HUES6 (cell line): ENCODE results near the gene BLVRB.
"Not testable (repeated sequence)": the region's sequence is repeated elsewhere in the genome, so short reads cannot be mapped to it uniquely, and the experiment has no call there.

Experiments used
- H3K27ac ChIP-seq: 2 replicates; pipeline ENCODE4 v1.7.0; 2013; ENCODE audit warnings: low read depth, mild to moderate bottlenecking, low read length, inconsistent platforms
- H3K27me3 ChIP-seq: 2 replicates; pipeline ENCODE4 v1.6.1; 2013; ENCODE audit warnings: low read length; ENCODE audit not compliant: control insufficient read depth, insufficient read depth
- H3K36me3 ChIP-seq: 2 replicates; pipeline ENCODE4 v1.6.1; 2013; ENCODE audit warnings: low read length; ENCODE audit not compliant: control insufficient read depth, insufficient read depth
- H3K4me1 ChIP-seq: 2 replicates; pipeline ENCODE4 v1.6.1; 2013; ENCODE audit warnings: low read length; ENCODE audit not compliant: control insufficient read depth, insufficient read depth
- H3K4me3 ChIP-seq: 2 replicates; pipeline ENCODE4 v1.5.1; 2013; ENCODE audit warnings: low read depth, low read length
- H3K9ac ChIP-seq: one replicate; pipeline ENCODE4 v1.6.1; 2013; ENCODE audit warnings: mild to moderate bottlenecking, low read length
- H3K9me3 ChIP-seq: 2 replicates; pipeline ENCODE4 v1.6.1; 2013; ENCODE audit warnings: low read depth, low read length; ENCODE audit not compliant: control insufficient read depth, insufficient read depth

BLVRB gene

DNA sequence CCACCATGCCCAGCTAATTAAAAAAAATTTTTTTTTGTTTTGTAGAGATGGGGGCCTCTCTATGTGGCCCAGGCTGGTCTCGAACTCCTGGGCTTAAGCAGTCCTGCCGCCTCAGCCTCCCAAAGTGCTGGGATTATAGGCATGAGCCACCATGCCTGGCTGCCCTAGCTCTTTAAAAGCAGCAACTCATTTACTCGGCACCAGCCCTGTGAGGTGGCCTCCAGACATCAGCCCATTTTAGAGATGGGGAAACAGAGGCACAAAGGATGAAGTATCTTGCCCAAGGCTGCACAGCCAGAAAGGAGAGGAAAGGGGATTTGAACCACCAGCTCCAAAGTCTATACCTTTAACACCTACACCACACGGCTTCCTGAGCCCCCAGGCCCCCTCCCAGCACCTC, 52.7 kb downstream of the BLVRB start:
- peak overlapping the region; percentile 26 for H3K4me3 ChIP-seq
- H3K4me1 ChIP-seq = peaks cover 44% of the 10 kb centered on the region
- no peak overlapping the region for H3K9ac ChIP-seq
- no peaks in the 10 kb centered on the region for H3K27me3 ChIP-seq
- no peaks in the 10 kb centered on the region for H3K9me3 ChIP-seq
- H3K27ac ChIP-seq = no peak overlapping the region
- H3K36me3 ChIP-seq = no peaks in the 10 kb centered on the region

- peaks cover 37% of the 10 kb centered on the region for H3K4me1 ChIP-seq
- H3K9me3 ChIP-seq = no peaks in the 10 kb centered on the region
- no peak overlapping the region for H3K9ac ChIP-seq
- no peak overlapping the region for H3K4me3 ChIP-seq
- no peaks in the 10 kb centered on the region for H3K36me3 ChIP-seq
- no peak overlapping the region for H3K27ac ChIP-seq
- no peaks in the 10 kb centered on the region for H3K27me3 ChIP-seq
Measured at GRCh38 chr19:40411958-40412499, 53.5 kb downstream of the BLVRB start.

DNA sequence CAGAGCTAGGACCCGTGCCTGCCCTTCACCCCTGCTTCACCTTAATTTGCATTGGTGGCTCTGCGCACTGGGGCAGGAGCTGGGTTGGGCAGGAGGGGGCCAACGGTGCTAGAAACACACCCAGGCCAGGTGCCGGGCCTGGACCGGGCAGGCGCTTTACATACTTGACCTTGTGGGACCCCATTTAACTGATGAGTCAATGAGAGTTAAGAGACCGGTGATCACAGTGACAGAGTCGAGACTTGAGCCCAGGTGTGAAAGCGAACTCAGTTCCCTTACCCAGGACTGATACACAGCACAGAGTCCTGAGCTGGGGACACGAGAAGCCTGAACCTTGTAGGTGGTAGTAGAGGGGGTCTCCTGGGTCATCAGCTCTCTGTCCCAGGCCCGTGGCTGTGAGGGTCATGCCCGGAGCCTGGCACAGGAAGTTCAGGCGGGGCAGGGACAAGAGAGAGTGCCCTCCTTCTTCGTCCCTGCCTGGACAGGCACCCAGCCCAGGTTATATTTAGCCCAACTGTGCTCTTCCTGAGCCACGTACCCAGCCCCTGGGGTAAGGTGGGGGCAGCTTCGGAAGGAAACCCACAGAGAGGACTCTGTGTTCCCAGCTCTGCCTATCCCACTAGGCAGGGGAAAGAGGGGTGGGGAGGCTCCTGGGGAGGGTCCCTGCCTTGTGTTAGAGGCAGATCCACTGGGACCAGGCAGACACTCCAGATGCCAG, 54.3 kb downstream of the BLVRB start:
- Histone ChIP-seq H3K4me3 (no peak overlapping the region), H3K27me3 (no peaks in the 10 kb centered on the region), H3K9ac (no peak overlapping the region), H3K9me3 (no peaks in the 10 kb centered on the region), H3K36me3 (no peaks in the 10 kb centered on the region), H3K4me1 (peaks cover 34% of the 10 kb centered on the region), H3K27ac (no peak overlapping the region)

DNA sequence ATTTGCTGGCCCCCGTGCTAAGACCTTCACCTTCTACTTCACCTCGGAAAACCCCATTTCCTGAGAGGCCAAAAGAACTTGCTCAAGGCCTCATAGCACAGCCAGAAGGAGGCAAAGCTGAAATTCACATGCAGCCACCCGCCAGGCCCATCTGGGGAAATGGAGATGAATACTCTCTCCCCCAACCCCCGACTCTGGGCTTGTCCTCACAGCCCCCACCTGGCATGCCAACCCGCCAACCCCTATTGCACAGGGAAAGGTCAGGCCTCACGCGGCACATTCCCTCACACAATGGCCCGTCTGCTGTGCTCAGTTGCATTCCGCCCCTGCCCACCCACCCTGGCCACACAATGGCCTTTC, 55.5 kb downstream of the BLVRB start:
- no peaks in the 10 kb centered on the region for H3K9me3 ChIP-seq
- no peak overlapping the region for H3K9ac ChIP-seq
- H3K36me3 ChIP-seq = no peaks in the 10 kb centered on the region
- H3K27ac ChIP-seq = no peak overlapping the region
- no peaks in the 10 kb centered on the region for H3K27me3 ChIP-seq
- H3K4me3 ChIP-seq = no peak overlapping the region
- peaks cover 35% of the 10 kb centered on the region for H3K4me1 ChIP-seq

DNA sequence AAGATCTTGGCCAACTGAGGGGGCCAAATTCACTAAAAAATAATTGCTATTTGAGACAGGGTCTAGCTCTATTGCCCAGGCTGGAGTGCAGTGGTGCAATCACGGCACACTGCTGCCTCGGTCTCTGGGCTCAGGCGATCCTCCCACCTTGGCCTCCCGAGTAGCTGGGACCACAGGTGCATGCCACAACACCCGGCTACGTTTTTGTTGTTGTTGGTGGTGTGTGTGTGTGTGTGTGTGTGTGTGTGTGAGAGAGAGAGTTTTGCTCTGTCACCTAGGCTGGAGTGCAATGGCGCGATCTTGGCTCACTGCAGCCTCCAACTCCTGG, 57.0 kb downstream of the BLVRB start:
- H3K9ac ChIP-seq, H3K9me3 ChIP-seq, H3K4me3 ChIP-seq, H3K27me3 ChIP-seq, H3K36me3 ChIP-seq, H3K27ac ChIP-seq: not testable (repeated sequence)
- H3K4me1 ChIP-seq = peaks cover 34% of the 10 kb centered on the region

DNA sequence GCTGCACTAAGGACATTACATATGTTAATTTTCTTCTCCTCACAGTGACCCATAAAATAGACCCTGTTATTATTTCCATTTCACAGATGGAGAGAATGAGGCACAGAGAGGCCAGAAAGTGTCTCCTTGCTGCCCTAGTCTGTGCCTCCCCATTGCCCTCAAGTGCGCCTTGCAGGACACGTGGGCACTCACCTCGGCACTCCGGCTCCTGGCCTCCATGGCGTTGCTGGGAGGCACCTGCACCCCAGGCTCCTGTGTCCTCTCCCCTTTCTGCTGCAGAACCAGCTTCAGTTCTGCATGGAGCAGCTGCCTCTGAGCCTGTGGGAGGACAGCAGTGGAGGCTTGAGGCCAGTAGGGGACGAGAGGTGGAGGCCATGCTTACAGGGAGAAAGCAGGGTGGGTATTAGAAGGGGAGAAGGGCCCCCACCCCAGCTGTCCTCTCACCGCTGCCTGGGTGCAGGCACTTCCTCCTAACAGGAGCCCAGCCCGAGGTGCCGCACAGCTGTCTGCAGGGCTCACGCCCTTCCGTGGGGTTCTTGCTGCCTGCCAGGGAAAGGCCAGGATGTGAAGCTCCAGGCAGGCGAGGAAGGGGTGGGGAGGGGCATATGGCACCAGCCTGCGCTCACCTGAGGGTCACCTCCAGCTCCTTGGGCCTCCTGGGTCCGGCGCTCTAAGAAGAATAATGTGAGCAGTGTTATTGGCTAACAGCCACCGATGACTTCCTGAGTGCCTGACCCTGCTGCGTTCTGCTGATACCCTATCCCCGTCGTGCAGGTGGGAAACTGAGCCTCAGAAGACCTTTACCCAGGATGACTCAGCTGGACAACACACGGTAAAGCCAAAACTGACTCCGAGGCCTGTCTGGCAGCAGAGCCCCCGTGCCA, 57.6 kb downstream of the BLVRB start:
- H3K4me3 ChIP-seq = no peak overlapping the region
- H3K27ac ChIP-seq = no peak overlapping the region
- peaks cover 35% of the 10 kb centered on the region for H3K4me1 ChIP-seq
- no peaks in the 10 kb centered on the region for H3K9me3 ChIP-seq
- H3K27me3 ChIP-seq = no peaks in the 10 kb centered on the region
- no peaks in the 10 kb centered on the region for H3K36me3 ChIP-seq
- H3K9ac ChIP-seq = no peak overlapping the region

DNA sequence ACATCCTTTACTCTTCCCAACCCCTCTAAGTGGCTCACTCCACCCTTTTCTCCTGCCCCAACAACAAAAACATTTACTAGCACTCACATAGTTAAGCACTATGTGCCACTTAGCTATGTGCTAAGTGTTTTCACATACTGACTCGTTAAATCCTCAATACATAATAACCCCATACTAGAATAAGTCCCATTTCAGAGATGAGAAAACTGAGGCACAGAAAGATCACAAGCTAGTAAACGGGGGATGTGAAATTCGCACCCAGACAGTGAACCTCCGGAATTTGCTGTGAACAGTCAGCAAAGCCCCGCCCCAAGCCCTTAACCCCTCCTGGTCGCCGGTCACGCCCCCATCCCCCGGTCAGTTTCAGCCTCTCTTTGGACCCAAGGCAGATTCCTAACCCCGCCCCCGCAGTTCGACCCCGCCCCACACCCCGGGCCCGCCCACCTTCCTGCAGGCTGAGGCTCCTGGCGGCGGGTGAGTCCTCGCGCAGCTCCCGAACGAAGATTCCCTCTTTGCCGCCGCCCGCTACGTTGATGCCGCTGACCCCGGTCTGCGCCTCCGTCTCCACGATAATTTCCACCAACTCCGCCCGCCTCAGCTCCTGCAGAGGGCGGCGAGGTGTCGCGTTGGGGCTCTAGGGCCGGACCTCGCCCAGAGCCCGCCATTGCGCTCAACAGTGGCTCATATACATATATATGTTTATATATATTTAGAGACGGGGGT, 62.1 kb downstream of the BLVRB start:
- H3K4me3 ChIP-seq = peak overlapping the region; percentile 76
- H3K4me1 ChIP-seq = peaks cover 20% of the 10 kb centered on the region
- H3K36me3 ChIP-seq = no peaks in the 10 kb centered on the region
- H3K9ac ChIP-seq = peak overlapping the region; percentile 28
- peaks cover 5% of the 10 kb centered on the region for H3K27me3 ChIP-seq
- H3K9me3 ChIP-seq = no peaks in the 10 kb centered on the region
- no peak overlapping the region for H3K27ac ChIP-seq

DNA sequence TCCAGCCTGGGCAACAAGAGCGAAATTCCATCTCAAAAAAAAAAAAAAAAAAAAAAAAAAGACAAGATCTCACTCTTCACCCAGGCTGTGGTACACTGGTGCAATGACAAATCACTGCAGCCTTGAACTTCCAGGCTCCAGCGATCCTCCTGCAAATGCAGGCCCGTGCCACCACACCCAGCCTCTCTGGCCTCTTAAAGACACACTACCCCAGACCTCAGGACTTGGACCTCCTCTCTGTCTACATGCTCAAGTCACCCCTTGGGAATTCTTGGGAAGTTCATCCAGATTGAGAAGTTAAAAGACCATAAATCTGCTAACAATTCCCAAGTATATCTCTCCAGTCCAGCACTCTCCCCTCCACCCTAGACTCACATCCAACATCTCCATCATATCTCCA, 65.0 kb downstream of the BLVRB start:
- no peak overlapping the region for H3K9ac ChIP-seq
- H3K9me3 ChIP-seq = no peaks in the 10 kb centered on the region
- H3K27me3 ChIP-seq = peaks cover 33% of the 10 kb centered on the region
- no peak overlapping the region for H3K4me3 ChIP-seq
- H3K27ac ChIP-seq = no peak overlapping the region
- H3K4me1 ChIP-seq = peaks cover 19% of the 10 kb centered on the region
- H3K36me3 ChIP-seq = no peaks in the 10 kb centered on the region

DNA sequence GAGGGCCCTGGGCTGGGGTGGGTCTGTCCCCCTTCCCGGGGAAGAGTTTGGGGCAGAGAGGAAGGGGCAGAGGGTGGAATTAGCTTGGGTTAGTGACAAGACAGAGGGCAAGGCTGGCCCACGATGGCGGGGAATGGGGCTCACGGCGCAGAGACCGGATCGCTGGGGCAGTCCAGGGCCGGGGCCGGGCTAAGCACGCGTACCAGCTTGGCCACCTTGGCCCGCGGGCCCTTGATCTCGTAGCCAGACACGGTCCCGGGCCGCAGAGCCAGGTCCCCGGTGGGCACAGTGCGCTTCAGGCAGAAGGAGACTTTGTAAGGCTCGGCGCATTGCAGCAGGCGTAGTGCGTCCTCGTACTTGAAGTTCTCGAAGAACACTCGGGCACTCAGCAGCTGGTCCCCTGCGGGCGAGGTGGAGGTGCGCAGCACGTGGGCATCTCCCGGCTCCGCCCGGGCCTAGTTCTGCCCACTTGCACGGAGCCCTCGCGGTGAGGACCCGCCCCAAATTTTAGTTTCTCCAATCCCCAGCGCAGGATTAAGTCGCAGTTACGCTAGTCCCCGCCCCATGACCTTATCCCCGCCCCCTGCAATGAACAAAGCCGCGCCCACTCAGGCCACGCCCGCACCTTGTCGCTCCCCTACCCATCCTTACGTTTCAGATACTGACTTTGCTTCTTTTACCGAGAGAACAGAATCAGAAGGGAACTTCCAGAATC, 67.0 kb downstream of the BLVRB start:
- Histone ChIP-seq H3K9me3 (no peaks in the 10 kb centered on the region), H3K9ac (no peak overlapping the region), H3K36me3 (no peaks in the 10 kb centered on the region), H3K4me3 (peak overlapping the region; percentile 19), H3K27me3 (peaks cover 33% of the 10 kb centered on the region), H3K4me1 (peaks cover 9% of the 10 kb centered on the region), H3K27ac (no peak overlapping the region)
